Erythroblast (primary cell): ENCODE data around the gene WDR88.

Experiments
- GATA1 ChIP-seq: IDR thresholded peaks from 2 replicates; pipeline ENCODE4 v1.6.1; 2011; ENCODE audit warnings: low read depth, mild to moderate bottlenecking, control low read depth, low read length, moderate library complexity
- POLR2A ChIP-seq: IDR thresholded peaks from 2 replicates; pipeline ENCODE4 v1.6.1; 2011; ENCODE audit warnings: mild to moderate bottlenecking, low read length

GRCh38 chr19:33193865-33194362 lies 62.0 kb downstream of the WDR88 start, which contains the start of gene LRP3:
- no peak for TF ChIP-seq POLR2A
- no peak for TF ChIP-seq GATA1
